Renal pelvis (tissue), 4 donors: ENCODE results near the gene PDE7B. TPM values are rescaled to one million over a fixed set of nuclear protein-coding genes. Genes with fewer than 3 reads are reported as not detected.

Experiments used
- DNase-seq: peaks from one replicate; pipeline ENCODE4 v3.0.0-alpha.2; 2013
- polyA plus RNA-seq, 3 donors: library from polyadenylated mRNA; unstranded; fragments of 120-200 nt; gene quantifications; one replicate each; pipeline ENCODE4 v1.2.1, GENCODE V29; 2013; ENCODE audit not compliant: insufficient read length in 3 of 3

PDE7B gene
- polyA plus RNA-seq, 3 donors, result 6.1 to 9.8 (median 8.1) TPM

DNA sequence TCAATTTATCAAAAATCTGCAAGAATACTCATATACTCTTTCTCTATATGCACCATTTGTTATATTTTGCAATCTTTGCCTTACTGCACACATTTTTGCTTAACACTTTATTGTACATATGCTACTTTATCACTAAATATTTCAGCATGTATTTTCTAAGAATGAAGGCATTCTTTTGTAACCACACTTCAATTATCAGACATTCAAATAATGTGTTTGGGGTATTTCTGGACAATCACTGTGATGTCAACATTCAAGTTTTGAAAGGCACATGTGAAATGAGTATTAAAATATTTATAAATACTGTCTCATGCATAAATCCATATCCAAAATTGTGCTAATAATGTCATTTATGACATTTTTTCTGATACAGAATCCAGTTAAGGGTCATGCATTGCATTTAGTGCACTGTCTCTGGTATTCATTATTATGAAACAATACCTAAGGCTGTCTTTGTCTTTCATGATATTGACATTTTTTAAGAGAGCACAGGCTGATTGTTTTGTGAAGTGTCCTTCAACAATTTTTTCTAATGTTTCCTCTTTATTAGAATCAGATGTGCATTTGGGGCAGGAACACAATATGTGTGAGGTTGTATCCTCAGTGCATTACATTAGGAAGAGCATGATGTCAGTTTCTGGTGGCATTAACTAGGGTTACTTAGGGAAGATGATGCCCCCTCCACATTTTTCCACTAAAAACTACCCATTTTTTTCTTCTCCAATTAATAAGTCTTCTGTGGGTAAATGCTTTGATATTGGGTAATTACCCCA lies 292.9 kb downstream of the PDE7B start:
- no peak for DNase-seq

DNA sequence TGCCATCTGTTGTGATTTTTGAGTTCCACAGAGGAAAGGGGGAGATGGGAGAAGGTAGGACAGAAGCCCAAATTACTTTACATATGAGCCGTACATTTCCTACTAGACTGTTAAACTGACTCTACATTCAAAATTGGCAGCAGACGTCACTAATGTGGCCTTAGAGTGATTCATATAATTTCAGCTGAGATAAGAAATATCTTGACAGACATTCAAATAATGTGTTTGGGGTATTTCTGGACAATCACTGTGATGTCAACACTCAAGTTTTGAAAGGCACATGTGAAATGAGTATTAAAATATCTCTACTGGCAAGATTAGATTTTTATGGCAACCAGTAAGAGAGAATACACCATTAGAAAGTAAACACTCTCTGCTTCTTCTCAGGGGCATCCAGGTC lies 294.6 kb downstream of the PDE7B start:
- no peak for DNase-seq

DNA sequence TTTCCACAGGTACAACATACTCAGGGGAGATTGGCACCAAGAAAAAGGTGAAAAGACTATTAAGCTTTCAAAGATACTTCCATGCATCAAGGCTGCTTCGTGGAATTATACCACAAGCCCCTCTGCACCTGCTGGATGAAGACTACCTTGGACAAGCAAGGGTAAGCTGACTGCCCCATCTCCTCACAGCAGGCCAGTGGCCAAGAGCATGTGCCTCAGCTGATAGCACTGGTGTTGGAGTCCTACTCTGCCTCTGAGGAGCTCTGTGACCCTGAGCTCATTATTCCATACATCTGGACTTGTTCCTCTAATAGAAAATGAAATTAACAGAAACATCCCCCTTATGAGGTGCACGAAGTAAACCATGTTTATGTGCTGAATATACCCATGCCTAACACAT lies 295.8 kb downstream of the PDE7B start:
- no peak for DNase-seq

GRCh38 chr6:136148051-136148450 lies 296.6 kb downstream of the PDE7B start:
- no peak for DNase-seq

- no peak for DNase-seq
Observed at GRCh38 chr6:136148523-136148922, 297.0 kb downstream of the PDE7B start.

GRCh38 chr6:136149311-136149710 lies 297.8 kb downstream of the PDE7B start:
- no peak for DNase-seq

DNA sequence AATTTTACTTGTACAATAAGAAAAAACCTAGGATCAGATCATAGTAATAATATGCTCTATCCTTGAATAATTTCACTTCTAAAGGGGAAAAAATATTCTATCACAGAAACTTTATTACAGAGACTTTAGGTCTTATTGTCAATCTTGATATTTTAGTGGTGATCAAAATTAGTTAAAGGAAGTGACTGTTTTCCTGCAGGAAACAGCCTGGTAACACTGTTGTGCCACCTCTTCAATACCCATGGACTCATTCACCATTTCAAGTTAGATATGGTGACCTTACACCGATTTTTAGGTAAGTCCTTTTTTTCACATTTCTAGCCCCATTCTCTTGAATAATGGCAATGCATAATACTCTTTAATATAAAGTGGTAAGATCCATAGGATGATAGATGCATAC lies 299.5 kb downstream of the PDE7B start:
- no peak for DNase-seq

DNA sequence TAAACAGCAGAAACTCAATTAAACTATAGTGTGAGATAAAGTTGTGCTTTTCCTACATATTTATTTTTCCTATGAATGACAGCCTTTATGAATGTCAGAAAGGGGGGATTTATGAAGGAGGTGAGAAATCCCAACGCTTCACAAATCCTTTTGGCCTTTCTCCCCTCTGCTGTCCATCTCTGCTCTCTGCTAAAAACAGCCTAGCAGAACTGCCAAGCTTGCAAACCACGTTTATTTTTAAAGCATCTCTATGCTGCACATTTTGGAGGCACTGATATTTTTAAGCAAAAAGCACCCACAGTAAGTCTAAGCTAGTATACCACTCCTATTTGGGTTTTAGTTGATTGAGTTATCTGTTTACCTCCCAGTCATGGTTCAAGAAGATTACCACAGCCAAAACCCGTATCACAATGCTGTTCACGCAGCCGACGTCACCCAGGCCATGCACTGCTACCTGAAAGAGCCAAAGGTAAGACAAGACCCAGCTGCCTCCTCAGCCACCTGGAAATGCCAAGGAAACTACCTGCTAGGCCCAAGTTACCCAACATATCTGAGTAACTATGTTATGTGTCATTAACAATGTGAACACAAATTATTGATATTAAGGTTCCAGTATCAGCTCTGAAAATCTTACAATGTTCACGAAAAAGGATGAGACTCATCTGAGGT lies 302.3 kb downstream of the PDE7B start:
- DNase-seq, result no peak

GRCh38 chr6:136155191-136155590 lies 303.7 kb downstream of the PDE7B start:
- no peak for DNase-seq

DNA sequence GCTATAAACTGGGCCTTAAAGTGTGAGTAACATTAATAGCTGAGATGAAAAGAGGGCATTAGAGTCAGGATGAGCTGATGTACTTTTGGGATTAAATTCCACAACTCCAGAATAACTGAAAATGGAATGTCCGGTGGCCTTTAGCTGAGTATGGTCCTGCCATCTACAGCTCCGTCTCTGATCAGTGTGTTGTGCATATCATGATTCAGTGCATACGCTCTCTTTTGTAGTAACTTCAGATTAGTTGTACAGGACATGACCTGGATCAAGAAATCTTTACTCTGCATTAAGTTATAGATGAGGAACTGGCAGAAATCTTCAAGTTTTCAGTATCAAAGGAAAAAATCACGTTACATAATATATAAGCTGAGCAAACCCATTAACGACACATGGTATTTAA lies 306.2 kb downstream of the PDE7B start:
- no peak for DNase-seq

- DNase-seq, result no peak
Observed at GRCh38 chr6:136158387-136158821, 306.9 kb downstream of the PDE7B start.

GRCh38 chr6:136158971-136159370 lies 307.5 kb downstream of the PDE7B start:
- peak; percentile 47 for DNase-seq

DNA sequence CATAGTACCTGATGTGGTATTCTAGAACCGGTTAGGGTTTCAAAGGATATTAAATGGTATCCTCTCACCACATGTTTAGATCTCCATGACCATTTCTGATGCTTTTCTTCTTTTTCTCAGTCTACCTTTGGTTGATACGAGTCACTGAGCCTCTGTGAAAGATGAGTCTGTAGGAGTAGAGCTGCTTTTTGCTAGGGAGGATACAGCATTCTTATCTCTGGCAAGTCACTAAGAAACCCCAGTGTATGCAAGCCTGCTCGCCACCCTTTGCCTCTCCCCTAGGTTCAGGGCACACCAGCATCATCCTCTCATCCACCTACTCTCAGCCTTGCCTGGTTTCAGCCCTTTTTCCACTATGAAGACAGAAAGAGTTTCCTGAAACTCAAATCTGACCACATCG lies 308.7 kb downstream of the PDE7B start:
- peak; percentile 38 for DNase-seq

GRCh38 chr6:136161950-136162349 lies 310.4 kb downstream of the PDE7B start:
- DNase-seq, result no peak

DNA sequence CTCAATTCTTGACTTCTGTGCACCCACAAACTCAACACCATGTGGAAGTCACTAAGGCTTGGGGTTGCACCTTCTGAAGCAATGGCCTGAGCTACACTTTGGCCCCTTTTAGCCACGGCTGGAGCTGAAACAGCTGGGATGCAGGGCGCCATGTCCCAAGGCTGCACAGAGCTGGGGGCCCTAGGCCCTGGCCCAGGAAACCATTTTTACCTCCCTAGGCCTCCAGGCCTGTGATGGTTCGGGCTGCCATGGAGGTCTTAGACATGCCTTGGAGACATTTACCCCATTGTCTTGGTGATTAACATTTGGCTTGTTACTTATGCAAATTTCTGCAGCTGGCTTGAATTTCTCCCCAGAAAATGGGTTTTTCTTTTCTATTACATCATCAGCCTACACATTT lies 311.8 kb downstream of the PDE7B start:
- no peak for DNase-seq

DNA sequence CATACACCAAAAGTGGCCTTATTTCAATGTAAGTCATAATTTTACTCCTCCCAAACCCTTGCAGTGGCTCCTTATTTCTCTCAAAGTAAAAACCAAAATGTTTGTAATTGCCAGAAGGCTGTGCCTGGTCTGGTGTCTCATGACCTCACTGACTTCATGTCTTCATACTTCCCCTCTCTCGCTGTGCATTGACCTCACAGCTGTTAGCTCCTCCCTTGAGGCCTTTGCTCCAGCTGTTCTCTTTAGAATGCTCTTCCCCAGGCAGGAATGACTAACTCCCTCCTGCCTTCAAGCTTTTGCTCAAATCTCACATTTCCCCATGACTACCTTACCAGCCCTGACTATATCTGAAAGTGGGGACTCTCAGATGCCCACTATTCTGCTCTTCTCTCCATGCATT lies 315.3 kb downstream of the PDE7B start:
- DNase-seq, result no peak

DNA sequence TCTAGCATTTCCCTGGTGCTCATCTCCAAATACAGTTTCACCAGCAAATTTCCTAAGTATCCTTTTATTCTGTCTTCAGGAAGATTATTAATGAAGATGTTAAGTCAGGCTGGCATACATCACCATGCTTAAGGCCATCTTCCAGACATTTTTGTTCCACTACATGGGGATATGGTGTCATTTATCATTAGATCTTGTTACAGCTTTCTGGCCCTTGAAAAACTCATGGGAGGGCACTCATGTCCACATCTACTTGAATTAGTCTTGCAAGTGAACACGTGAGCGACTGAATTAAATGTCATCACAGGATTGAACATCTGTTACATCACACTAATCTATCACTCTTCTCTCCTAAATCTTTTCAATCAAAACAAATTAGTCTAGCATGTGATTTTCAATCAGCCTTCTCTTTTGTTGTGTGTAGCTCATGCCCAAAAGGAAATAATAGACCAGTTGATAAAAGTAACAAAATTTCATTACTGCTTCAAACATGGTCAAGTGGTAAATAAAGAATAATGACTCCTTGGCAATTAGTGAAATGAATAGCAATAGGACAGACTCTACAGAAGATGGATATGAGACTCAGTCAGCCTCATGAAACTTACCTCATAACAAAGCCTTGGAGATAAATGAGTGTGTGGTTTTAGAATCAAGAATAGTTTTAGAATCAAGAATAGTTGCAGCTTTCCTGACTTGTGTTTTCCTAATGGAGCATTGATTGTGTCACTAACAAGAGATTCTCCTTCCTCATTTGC lies 318.1 kb downstream of the PDE7B start:
- DNase-seq, result no peak

GRCh38 chr6:136171231-136171630 lies 319.7 kb downstream of the PDE7B start:
- no peak for DNase-seq

DNA sequence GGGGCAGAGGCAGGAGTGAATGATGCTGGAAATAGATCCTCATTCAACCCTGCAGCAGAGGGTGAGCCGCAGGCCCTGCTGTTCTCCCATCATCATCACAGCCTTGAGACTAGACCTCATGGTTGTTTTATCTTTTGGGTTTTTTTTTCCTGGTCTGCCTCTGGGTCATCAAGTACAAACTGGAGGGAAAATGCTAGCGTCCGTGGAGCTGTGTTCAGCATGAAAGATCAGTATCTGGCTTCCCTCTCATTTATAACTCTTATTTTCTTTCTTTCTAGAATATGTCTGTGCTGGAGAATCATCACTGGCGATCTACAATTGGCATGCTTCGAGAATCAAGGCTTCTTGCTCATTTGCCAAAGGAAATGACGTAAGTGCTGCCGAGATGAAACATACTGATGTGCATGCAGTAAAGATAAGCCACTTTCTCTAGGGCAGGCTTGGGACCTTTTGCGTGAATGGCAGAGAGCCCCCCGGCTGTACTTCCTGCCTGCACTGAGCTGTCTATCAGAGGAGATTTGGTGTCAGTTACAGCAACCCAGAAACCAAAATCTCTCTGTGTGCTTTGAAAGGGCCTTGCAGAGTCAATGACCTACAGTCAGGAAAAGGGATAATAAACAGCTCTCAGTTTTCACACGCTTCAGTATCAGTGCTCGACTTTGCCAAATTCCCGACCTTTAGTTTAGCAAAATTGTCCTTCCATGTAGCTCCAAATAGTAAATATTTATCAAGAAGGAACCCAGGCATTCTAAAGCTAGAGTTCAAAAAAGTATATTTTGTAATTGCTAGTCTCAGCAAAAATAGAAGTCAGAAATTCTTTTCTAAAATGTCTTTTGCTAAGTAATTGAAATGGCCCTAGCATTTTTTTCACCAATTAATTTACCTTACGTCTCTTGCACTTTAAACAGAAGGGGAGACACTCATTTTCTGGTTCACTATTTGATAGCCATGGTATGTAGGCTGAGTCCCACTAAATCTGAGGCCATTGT lies 322.3 kb downstream of the PDE7B start:
- DNase-seq, result no peak

- no peak for DNase-seq
Observed at GRCh38 chr6:136174510-136174909, 323.0 kb downstream of the PDE7B start.

- DNase-seq, result no peak
Observed at GRCh38 chr6:136175873-136176272, 324.4 kb downstream of the PDE7B start.

- no peak for DNase-seq
Observed at GRCh38 chr6:136178749-136179148, 327.2 kb downstream of the PDE7B start.
